Common myeloid progenitor, CD34-positive (primary cell): Measurements from ENCODE around the gene XBP1.

ENCODE experiments used
- CTCF ChIA-PET: fragments of 350-600 bp; sonication (Branson Sonifier 250); formaldehyde crosslinking; loops from one replicate; lab custom pipeline; 2021; ENCODE audit warnings: antibody characterized with exemption; lab: Charles Lee
- POLR2A ChIA-PET: fragments of 350-600 bp; sonication (Branson Sonifier 250); formaldehyde crosslinking; loops from one replicate; lab custom pipeline; 2021; ENCODE audit warnings: antibody characterized with exemption; lab: Charles Lee
- DNase-seq, 3 donors: peaks; one replicate each; pipeline versions ENCODE4 v3.0.0 to v3.0.0-alpha.2; 2013
- H3K27ac ChIP-seq, 2 experiments: 1 replicate in 1 of 2; 2 replicates in 1 of 2; pipeline ENCODE4 v1.7.0; 2013; ENCODE audit warnings: inconsistent platforms in 2 of 2, low read length in 2 of 2, mild to moderate bottlenecking in 2 of 2, low read depth in 1 of 2, moderate library complexity in 1 of 2; ENCODE audit not compliant: severe bottlenecking in 2 of 2, insufficient read depth in 1 of 2, poor library complexity in 1 of 2
- H3K27me3 ChIP-seq, 5 experiments: replicated peaks in 2 of 5; 1 replicate in 3 of 5; 2 replicates in 2 of 5; pipeline versions ENCODE4 v1.6.1 to v1.7.0; 2013; ENCODE audit warnings: low read length in 4 of 5, mild to moderate bottlenecking in 2 of 5, moderate library complexity in 2 of 5, inconsistent platforms in 1 of 5; ENCODE audit not compliant: insufficient read depth in 5 of 5, control insufficient read depth in 4 of 5
- H3K36me3 ChIP-seq, 4 experiments: 1 replicate in 2 of 4; 2 replicates in 2 of 4; pipeline versions ENCODE4 v1.6.1 to v1.7.0; 2013; ENCODE audit warnings: low read length in 3 of 4, control low read depth in 1 of 4, mild to moderate bottlenecking in 1 of 4; ENCODE audit not compliant: control insufficient read depth in 4 of 4, insufficient read depth in 4 of 4
- H3K4me1 ChIP-seq, 4 experiments: 1 replicate in 3 of 4; 2 replicates in 1 of 4; pipeline versions ENCODE4 v1.6.1 to v1.7.1; 2013; ENCODE audit warnings: low read length in 3 of 4, mild to moderate bottlenecking in 3 of 4, control low read depth in 1 of 4, inconsistent platforms in 1 of 4, moderate library complexity in 1 of 4; ENCODE audit not compliant: control insufficient read depth in 4 of 4, insufficient read depth in 4 of 4; ENCODE audit errors: control extremely low read depth in 1 of 4
- H3K4me3 ChIP-seq, 7 experiments: 1 replicate in 4 of 7; 2 replicates in 3 of 7; pipeline versions ENCODE4 v1.5.1 to v1.7.0; 2013; ENCODE audit warnings: mild to moderate bottlenecking in 7 of 7, low read length in 6 of 7, moderate library complexity in 6 of 7, inconsistent platforms in 2 of 7, low read depth in 2 of 7, control low read depth in 1 of 7; ENCODE audit not compliant: insufficient read depth in 4 of 7, control insufficient read depth in 1 of 7; ENCODE audit errors: extremely low read depth in 1 of 7
- H3K9me3 ChIP-seq, 5 experiments: 1 replicate in 4 of 5; 2 replicates in 1 of 5; pipeline versions ENCODE4 v1.6.1 to v1.7.1; 2013; ENCODE audit warnings: low read length in 4 of 5, mild to moderate bottlenecking in 2 of 5, inconsistent platforms in 1 of 5, low read depth in 1 of 5, moderate library complexity in 1 of 5; ENCODE audit not compliant: control insufficient read depth in 4 of 5, insufficient read depth in 2 of 5; ENCODE audit errors: control extremely low read depth in 1 of 5
- WGBS: methylation state at CpG from one replicate; pipeline ENCODE4 v1.1.5; 2013; ENCODE audit not compliant: insufficient coverage; 5-methylcytosine and 5-hydroxymethylcytosine counted together

XBP1 gene

GRCh38 chr22:28835630-28836189 is 35.3 kb upstream of the XBP1 start:
- ChIA-PET CTCF (interaction anchor here (1.3 to 1.5 kb wide), 3 partner anchors 201 to 235 kb away, joined by 3 to 4 read pairs (median 4); no protein-coding TSS in a partner anchor), POLR2A (no interaction called here)
- Histone ChIP-seq H3K9me3 (no peaks in the 10 kb centered on the region), H3K27ac (no peak overlapping the region), H3K36me3 (peaks cover 0 to 7% (median 1%) of the 10 kb centered on the region in 4 experiments), H3K27me3 (no peaks in the 10 kb centered on the region), H3K4me3 (no peak overlapping the region), H3K4me1 (peaks cover 0 to 8% (median 0%) of the 10 kb centered on the region in 4 experiments)
- WGBS, result 97% methylated on average over 8 of the region's 11 CpGs
- DNase-seq, result no peak

DNA sequence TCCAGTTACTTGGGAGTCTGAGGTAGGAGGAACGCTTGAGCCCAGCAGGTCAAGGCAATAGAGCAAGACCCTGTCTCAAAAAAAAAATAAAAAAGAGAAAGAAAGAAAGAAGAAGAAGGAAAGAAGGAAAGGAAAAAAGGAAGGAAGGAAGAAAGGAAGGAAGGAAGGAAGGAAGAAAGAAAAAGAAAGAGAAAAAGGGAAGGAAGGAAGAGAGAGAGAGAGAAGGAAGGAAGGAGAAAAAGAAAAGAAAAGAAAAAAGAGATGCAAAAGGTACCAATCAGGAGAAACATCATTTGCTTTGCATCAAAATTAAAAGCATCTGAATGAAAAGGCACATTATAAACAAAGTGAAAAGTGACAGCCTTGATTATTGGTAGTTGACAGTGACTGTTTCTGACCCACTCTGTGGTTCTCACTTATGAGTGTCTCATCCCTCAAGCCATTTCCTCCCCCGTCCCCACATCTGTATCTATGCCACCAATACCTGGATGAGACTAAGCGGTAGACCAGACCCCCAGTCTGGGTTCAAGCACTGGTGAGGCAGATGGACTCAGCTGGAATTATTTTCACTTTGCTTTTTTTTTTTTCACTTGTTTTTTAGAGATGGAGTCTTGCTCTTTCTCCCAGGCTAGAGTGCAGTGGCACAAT is 33.0 kb upstream of the XBP1 start:
- CTCF ChIA-PET, result interaction anchor here (0.6 to 8.7 kb wide), 5 partner anchors 32 to 419 kb away, joined by 3 to 174 read pairs (median 49); partner anchors contain the start of gene XBP1
- POLR2A ChIA-PET, result interaction anchor here (0.6 kb wide), 1 partner anchor 33 kb away, joined by 4 read pairs; the partner anchor contains the start of gene XBP1

GRCh38 chr22:28832731-28833130 is 32.4 kb upstream of the XBP1 start:
- WGBS, result no CpG with 5 or more reads among the region's 1 CpG
- CTCF ChIA-PET, result interaction anchor here (0.6 to 8.7 kb wide), 6 partner anchors 16 to 420 kb away, joined by 3 to 174 read pairs (median 70); partner anchors contain the start of gene XBP1
- Histone ChIP-seq H3K27ac (no peak overlapping the region), H3K27me3 (no peaks in the 10 kb centered on the region), H3K4me3 (no peak overlapping the region), H3K9me3 (no peaks in the 10 kb centered on the region), H3K36me3 (peaks cover 0 to 7% (median 1%) of the 10 kb centered on the region in 4 experiments), H3K4me1 (peaks cover 2 to 29% (median 12%) of the 10 kb centered on the region in 4 experiments)
- no peak for DNase-seq
- POLR2A ChIA-PET, result interaction anchor here (0.6 kb wide), 1 partner anchor 73 kb away, joined by 6 read pairs; no protein-coding TSS in a partner anchor

More for the DNA sequence above, 33.0 kb upstream of the XBP1 start:
- Histone ChIP-seq H3K4me1 (peaks cover 2 to 23% (median 10%) of the 10 kb centered on the region in 4 experiments), H3K4me3 (no peak overlapping the region), H3K27ac (no peak overlapping the region), H3K9me3 (no peaks in the 10 kb centered on the region), H3K36me3 (peaks cover 0 to 7% (median 1%) of the 10 kb centered on the region in 4 experiments), H3K27me3 (no peaks in the 10 kb centered on the region)
- WGBS, result 94% methylated on average over 3 of the region's 3 CpGs
- DNase-seq, result no peak

DNA sequence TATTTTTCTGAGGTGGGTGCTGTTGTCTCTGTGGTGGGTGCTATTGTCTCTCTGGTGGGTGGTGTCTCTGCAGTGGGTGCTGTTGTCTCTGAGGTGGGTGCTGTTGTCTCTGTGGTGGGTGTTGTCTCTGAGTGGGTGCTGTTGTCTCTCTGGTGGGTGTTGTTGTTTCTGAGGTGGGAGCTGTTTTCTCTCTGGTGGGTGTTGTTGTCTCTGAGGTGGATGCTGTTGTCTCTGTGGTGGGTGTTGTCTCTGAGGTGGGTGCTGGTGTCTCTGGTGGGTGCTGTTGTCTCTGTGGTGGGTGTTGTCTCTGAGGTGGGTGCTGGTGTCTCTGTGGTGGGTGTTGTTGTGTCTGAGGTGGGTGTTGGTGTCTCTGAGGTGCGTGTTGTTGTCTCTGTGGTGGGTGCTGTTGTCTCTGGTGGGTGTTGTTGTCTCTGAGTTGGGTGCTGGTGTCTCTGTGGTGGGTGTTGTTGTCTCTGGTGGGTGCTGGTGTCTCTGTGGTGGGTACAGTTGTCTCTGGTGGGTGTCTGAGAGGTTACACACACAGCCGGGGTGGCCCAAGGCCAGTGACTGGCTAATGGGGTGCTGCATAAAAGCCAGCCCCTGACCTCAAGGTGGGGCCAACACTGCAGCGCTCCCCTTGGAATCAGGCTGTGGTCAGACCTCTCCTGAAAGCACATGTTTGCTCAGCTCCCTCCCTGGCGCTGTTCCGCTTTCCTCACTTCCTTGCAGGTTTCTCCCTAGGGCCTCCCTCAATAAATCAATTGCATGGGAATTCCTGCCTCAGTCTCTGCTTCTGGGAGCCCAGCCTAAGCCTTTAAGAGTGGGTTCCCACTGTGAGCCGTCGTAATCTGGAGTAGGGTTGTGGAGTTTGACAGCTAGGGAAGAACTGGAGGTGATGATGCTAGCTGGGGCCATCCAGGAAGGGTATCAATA is 31.0 kb upstream of the XBP1 start:
- H3K4me1 ChIP-seq, result peaks cover 2 to 32% (median 17%) of the 10 kb centered on the region in 4 experiments
- H3K27ac ChIP-seq, result no peak overlapping the region
- no peak for DNase-seq
- ChIA-PET POLR2A (interaction anchor here (0.8 kb wide), 1 partner anchor 31 kb away, joined by 5 read pairs; the partner anchor contains the start of gene XBP1), CTCF (interaction anchor here (1.5 to 8.7 kb wide), 6 partner anchors 15 to 230 kb away, joined by 3 to 174 read pairs (median 70); partner anchors contain the start of gene XBP1)
- WGBS, result 82% methylated on average over 3 of the region's 7 CpGs
- peaks cover 0 to 7% (median 1%) of the 10 kb centered on the region in 4 experiments for H3K36me3 ChIP-seq
- no peaks in the 10 kb centered on the region for H3K27me3 ChIP-seq
- H3K4me3 ChIP-seq, result no peak overlapping the region
- H3K9me3 ChIP-seq, result no peaks in the 10 kb centered on the region

DNA sequence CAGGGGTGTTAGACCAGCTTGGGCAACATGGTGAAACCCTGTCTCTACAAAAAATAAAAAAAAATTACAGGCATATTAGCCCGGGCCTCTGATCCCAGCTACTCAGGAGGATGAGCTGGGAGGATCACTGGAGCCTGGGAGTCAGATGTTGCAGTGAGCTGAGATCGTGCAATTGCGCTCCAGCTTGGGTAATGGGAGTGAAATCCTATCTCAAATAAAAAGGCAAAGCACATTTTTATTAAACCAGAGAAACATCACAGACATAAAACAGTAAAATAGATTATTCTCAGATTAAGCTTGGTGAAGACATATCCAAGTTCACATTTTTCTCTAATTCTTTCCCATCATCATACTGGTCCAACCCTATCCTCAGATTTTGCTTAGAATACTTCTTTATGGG is 30.1 kb upstream of the XBP1 start:
- H3K27me3 ChIP-seq, result no peaks in the 10 kb centered on the region
- ChIA-PET CTCF (interaction anchor here (1.3 to 8.7 kb wide), 10 partner anchors 14 to 812 kb away, joined by 3 to 174 read pairs (median 7); partner anchors contain the start of gene XBP1), POLR2A (interaction anchor here (0.5 to 3.1 kb wide), 3 partner anchors 28 to 35 kb away, joined by 3 to 7 read pairs (median 5); partner anchors contain the start of gene XBP1)
- H3K4me3 ChIP-seq, result no peak overlapping the region
- no peaks in the 10 kb centered on the region for H3K9me3 ChIP-seq
- peaks cover 0 to 7% (median 1%) of the 10 kb centered on the region in 4 experiments for H3K36me3 ChIP-seq
- DNase-seq, result no peak
- 100% methylated on average over 3 of the region's 3 CpGs for WGBS
- no peak overlapping the region for H3K27ac ChIP-seq
- peaks cover 2 to 32% (median 17%) of the 10 kb centered on the region in 4 experiments for H3K4me1 ChIP-seq
